Smooth muscle cell (in vitro differentiated cells): ENCODE data around the gene YIF1A. TPM values are rescaled to one million over a fixed set of nuclear protein-coding genes. Genes with fewer than 3 reads are reported as not detected.

ENCODE experiments used
- DNase-seq: peaks from one replicate; lab custom pipeline; 2025; ENCODE audit not compliant: unreplicated experiment; lab: John Stamatoyannopoulos, UW
- H2AFZ ChIP-seq: fragments of 200-600 bp; sonication (generic); 2 replicates; pipeline ENCODE4 v1.6.0; 2016; ENCODE audit warnings: antibody characterized with exemption, low read depth, mild to moderate bottlenecking
- H3F3A ChIP-seq: fragments of 200-600 bp; sonication (generic); 2 replicates; pipeline ENCODE4 v1.6.0; 2017; ENCODE audit warnings: antibody characterized with exemption, low read depth
- H3K27ac ChIP-seq: fragments of 200-600 bp; sonication (generic); 2 replicates; pipeline ENCODE4 v1.5.1; 2016; ENCODE audit warnings: low read depth, mild to moderate bottlenecking
- H3K27me3 ChIP-seq: fragments of 200-600 bp; sonication (generic); 2 replicates; pipeline ENCODE4 v1.6.1; 2016; ENCODE audit warnings: low read depth, mild to moderate bottlenecking
- H3K36me3 ChIP-seq: fragments of 200-600 bp; sonication (generic); 2 replicates; pipeline ENCODE4 v1.5.1; 2016; ENCODE audit warnings: low read depth
- H3K4me1 ChIP-seq: fragments of 200-600 bp; sonication (generic); 2 replicates; pipeline ENCODE4 v1.5.1; 2016; ENCODE audit warnings: low read depth
- H3K4me2 ChIP-seq: fragments of 200-600 bp; sonication (generic); 2 replicates; pipeline ENCODE4 v1.6.0; 2016; ENCODE audit warnings: mild to moderate bottlenecking
- H3K4me3 ChIP-seq: fragments of 200-600 bp; sonication (generic); 2 replicates; pipeline ENCODE4 v1.5.1; 2016; ENCODE audit warnings: mild to moderate bottlenecking
- H3K79me2 ChIP-seq: fragments of 200-600 bp; sonication (generic); 2 replicates; pipeline ENCODE4 v1.6.0; 2016; ENCODE audit warnings: low read depth, mild to moderate bottlenecking
- H3K9ac ChIP-seq: fragments of 200-600 bp; sonication (generic); 2 replicates; pipeline ENCODE4 v1.6.0; 2016; ENCODE audit warnings: low read depth
- H3K9me3 ChIP-seq: fragments of 200-600 bp; sonication (generic); replicated peaks from 2 replicates; pipeline ENCODE4 v1.5.1; 2016; ENCODE audit warnings: low read depth
- H4K20me1 ChIP-seq: fragments of 200-600 bp; sonication (generic); 2 replicates; pipeline ENCODE4 v1.6.0; 2016; ENCODE audit warnings: low read depth
- WGBS: methylation state at CpG from one replicate; pipeline ENCODE4 v1.1.7; 2016; ENCODE audit warnings: low lambda C conversion rate; 5-methylcytosine and 5-hydroxymethylcytosine counted together
- polyA plus RNA-seq: library from polyadenylated mRNA; unstranded; fragments of >200 nt; fragmentation: Nextera tagmentation; extraction: Ambion mirVana; gene quantifications from 2 replicates; pipeline ENCODE4 v1.2.1, GENCODE V29; 2016
- total RNA-seq: library from RNA; depleted of rRNA; stranded (reverse); fragments of >200 nt; gene quantifications from 2 replicates; pipeline ENCODE4 v1.2.3, GENCODE V29; 2014
- TF ChIP-seq, protein P1 (sequence below): fragments of 200-600 bp; sonication (generic); IDR thresholded peaks from 2 replicates; pipeline ENCODE4 v1.5.1; 2017; ENCODE audit warnings: borderline replicate concordance, mild to moderate bottlenecking, antibody characterized with exemption; ENCODE audit not compliant: insufficient read depth, poor library complexity, severe bottlenecking

YIF1A gene
- total and polyA plus RNA-seq, 2 experiments from 2014 or later: 195 to 365 TPM

DNA sequence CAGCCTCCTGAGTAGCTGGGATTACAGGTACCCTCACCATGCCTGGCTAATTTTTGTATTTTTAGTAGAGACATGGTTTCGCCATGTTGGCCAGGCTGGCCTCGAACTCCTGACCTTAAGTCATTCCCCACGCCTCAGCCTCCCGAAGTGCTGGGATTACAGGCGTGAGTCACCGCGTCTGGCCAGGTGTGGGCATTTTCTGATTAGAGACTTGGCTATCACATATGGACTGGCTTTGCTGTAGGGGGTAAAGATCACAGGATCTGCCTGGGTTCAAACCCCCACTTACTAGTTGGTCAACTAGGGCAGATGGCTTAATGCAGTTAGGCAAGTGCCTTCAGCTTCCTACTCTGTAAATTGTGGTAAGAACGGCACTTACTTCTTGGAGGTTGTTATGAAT, 21.4 kb upstream of the YIF1A start:
- Histone ChIP-seq H3K27me3 (no peaks in the 10 kb centered on the region), H3K4me3 (no peak overlapping the region), H3K9me3 (no peaks in the 10 kb centered on the region), H3K4me2 (no peak overlapping the region), H4K20me1 (no peaks in the 10 kb centered on the region), H3K36me3 (no peaks in the 10 kb centered on the region), H3K27ac (no peak overlapping the region), H2AFZ (no peak overlapping the region), H3K9ac (no peak overlapping the region), H3K4me1 (peaks cover 19% of the 10 kb centered on the region), H3F3A (peaks cover 23% of the 10 kb centered on the region), H3K79me2 (peaks cover 13% of the 10 kb centered on the region)
- 83% methylated on average over 8 of the region's 8 CpGs for WGBS
- TF ChIP-seq, protein P1, sequence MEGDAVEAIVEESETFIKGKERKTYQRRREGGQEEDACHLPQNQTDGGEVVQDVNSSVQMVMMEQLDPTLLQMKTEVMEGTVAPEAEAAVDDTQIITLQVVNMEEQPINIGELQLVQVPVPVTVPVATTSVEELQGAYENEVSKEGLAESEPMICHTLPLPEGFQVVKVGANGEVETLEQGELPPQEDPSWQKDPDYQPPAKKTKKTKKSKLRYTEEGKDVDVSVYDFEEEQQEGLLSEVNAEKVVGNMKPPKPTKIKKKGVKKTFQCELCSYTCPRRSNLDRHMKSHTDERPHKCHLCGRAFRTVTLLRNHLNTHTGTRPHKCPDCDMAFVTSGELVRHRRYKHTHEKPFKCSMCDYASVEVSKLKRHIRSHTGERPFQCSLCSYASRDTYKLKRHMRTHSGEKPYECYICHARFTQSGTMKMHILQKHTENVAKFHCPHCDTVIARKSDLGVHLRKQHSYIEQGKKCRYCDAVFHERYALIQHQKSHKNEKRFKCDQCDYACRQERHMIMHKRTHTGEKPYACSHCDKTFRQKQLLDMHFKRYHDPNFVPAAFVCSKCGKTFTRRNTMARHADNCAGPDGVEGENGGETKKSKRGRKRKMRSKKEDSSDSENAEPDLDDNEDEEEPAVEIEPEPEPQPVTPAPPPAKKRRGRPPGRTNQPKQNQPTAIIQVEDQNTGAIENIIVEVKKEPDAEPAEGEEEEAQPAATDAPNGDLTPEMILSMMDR: no peak
- DNase-seq: no peak

DNA sequence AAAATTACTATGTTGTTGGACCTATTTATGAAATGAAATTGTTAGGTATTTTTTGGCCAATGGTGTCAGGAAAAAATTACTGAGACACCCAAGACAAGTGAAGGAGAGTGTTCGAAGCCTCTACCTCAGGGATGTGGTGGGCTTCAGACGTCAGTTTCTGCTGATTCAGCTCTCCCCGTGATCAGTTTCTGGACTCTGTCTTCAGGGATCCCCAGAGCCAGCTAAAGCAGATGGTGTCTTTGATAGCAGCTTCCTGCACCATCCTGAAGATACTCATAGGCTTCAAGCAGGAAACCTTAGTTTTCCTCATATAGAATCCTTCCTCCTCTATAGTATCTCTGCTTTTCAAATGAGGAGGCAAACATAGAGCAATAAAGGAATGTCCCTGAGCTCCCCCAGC, 20.5 kb upstream of the YIF1A start:
- no peak overlapping the region for H2AFZ ChIP-seq
- no peaks in the 10 kb centered on the region for H3K36me3 ChIP-seq
- no peak overlapping the region for H3K27ac ChIP-seq
- no peaks in the 10 kb centered on the region for H3K27me3 ChIP-seq
- peaks cover 16% of the 10 kb centered on the region for H3K4me1 ChIP-seq
- H3K4me2 ChIP-seq: no peak overlapping the region
- peaks cover 5% of the 10 kb centered on the region for H3K79me2 ChIP-seq
- DNase-seq: no peak
- no peaks in the 10 kb centered on the region for H4K20me1 ChIP-seq
- TF ChIP-seq, protein P1: no peak
- no peaks in the 10 kb centered on the region for H3K9me3 ChIP-seq
- WGBS: 33% methylated on average over 3 of the region's 3 CpGs
- H3K9ac ChIP-seq: no peak overlapping the region
- peaks cover 20% of the 10 kb centered on the region for H3F3A ChIP-seq
- no peak overlapping the region for H3K4me3 ChIP-seq

DNA sequence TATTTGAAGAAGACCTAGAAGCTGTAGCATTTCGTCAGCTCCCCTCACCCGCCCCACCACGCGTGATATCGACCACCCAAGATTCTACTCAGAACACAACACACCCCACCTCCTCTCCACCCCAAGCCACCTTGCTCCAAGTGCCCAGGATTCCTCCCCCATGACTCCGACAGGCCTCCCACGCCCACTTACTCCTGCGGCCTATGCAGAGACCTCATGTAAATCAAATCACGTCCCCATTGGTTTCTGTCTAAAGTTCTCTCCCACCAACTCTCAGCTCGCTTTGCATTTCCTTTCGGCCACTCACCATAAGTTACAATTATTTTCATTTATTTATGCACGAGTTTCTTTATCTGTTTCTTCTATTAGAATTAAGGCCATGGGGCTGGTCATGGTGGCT, 13.7 kb upstream of the YIF1A start:
- Histone ChIP-seq H3K79me2 (no peaks in the 10 kb centered on the region), H4K20me1 (no peaks in the 10 kb centered on the region), H3K4me3 (no peak overlapping the region), H2AFZ (no peak overlapping the region), H3K4me2 (no peak overlapping the region), H3K27ac (no peak overlapping the region), H3K36me3 (no peaks in the 10 kb centered on the region), H3K9ac (no peak overlapping the region), H3K27me3 (no peaks in the 10 kb centered on the region), H3F3A (no peaks in the 10 kb centered on the region), H3K9me3 (no peaks in the 10 kb centered on the region), H3K4me1 (no peaks in the 10 kb centered on the region)
- TF ChIP-seq, protein P1: no peak
- 88% methylated on average over 10 of the region's 12 CpGs for WGBS
- no peak for DNase-seq

DNA sequence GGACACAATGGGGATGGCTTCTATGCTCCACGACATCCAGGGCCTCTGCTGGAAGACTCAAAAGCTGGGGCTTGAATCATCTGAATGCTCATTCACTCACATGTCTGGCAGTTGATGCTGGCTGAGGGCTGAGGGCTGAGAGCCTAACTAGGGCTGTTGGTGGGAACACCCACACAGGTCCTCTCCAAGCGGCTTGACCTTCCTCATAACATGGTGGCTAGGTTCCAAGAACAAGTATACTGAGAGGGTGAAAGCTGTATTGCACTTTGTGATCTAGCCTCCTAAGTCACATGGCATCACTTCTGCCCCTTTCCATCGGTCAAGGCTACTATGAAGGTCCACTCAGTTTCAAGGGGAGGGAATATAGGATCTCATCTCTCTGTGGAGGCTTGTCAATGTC, 10.2 kb upstream of the YIF1A start:
- Histone ChIP-seq H3K27ac (no peak overlapping the region), H2AFZ (no peak overlapping the region), H3K9me3 (no peaks in the 10 kb centered on the region), H3K4me3 (no peak overlapping the region), H4K20me1 (no peaks in the 10 kb centered on the region), H3K4me1 (no peaks in the 10 kb centered on the region), H3K4me2 (no peak overlapping the region), H3K79me2 (no peaks in the 10 kb centered on the region), H3F3A (no peaks in the 10 kb centered on the region), H3K9ac (no peak overlapping the region), H3K27me3 (no peaks in the 10 kb centered on the region), H3K36me3 (no peaks in the 10 kb centered on the region)
- no peak for DNase-seq
- WGBS: 90% methylated on average over 3 of the region's 3 CpGs
- TF ChIP-seq, protein P1: no peak
